ENCODE data around the gene GDAP1L1.

Gene GDAP1L1

DNA sequence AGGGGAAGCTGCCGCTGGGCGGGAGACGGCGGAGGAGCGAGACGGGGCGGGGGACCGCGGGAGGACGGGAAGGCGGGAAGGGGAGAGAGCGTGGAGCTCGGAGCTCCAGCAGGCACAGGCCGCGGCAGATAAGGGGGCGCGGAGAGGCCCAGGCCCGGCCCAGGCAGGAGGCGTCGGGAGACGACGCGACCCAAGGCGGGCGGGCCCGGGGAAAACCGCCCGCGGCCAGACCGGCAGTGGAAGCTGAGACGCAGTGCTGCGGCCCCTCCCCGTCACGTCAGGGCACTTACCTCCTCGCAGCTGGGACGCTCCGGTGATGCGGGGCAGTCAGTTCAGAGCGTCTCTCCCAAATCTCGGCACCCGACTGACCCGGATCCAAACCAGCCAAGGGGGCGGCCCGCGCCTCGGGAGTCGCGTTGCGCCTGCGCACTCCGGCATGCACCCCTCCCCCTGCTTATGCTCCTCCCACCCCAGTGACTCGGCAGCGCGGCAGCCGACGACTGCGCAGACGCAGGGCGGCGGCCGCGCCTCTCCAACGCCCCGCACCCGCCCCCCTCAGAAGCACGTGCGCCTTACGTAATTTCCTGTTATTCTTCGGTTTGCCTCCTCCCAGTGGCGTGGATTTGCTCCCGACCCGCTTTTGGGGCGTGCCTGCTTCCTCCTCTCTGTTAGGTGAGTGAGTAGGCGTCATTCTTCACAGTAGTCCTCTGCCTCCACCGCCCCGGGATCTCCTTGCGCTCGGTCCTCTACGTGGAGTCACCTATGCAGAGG, 36.5 kb upstream of the GDAP1L1 start, which contains the start of gene OSER1:
Gene OSER1 (minus strand): TSS at position 366 of the 771 bp plus-strand sequence. CDS start 3,814 bp downstream, outside the sequence.
- Histone ChIP-seq H3K4me3 (ENCODE audit: low read length) (peak within 1 kb of the TSS; percentile 69), H3K4me1 (ENCODE audit: insufficient read depth, low read length) (peaks cover 40% of the 10 kb centered on the region), H2AFZ (ENCODE audit: low read depth, low read length) (peak within 1 kb of the TSS; percentile 64), H3K27me3 (ENCODE audit: insufficient read depth, low read length) (no peaks in the 10 kb centered on the region), H3K36me3 (ENCODE audit: insufficient read depth, low read length) (peaks cover 6% of the 10 kb centered on the region), H3K9me3 (ENCODE audit: low read length) (no peaks in the 10 kb centered on the region)

DNA sequence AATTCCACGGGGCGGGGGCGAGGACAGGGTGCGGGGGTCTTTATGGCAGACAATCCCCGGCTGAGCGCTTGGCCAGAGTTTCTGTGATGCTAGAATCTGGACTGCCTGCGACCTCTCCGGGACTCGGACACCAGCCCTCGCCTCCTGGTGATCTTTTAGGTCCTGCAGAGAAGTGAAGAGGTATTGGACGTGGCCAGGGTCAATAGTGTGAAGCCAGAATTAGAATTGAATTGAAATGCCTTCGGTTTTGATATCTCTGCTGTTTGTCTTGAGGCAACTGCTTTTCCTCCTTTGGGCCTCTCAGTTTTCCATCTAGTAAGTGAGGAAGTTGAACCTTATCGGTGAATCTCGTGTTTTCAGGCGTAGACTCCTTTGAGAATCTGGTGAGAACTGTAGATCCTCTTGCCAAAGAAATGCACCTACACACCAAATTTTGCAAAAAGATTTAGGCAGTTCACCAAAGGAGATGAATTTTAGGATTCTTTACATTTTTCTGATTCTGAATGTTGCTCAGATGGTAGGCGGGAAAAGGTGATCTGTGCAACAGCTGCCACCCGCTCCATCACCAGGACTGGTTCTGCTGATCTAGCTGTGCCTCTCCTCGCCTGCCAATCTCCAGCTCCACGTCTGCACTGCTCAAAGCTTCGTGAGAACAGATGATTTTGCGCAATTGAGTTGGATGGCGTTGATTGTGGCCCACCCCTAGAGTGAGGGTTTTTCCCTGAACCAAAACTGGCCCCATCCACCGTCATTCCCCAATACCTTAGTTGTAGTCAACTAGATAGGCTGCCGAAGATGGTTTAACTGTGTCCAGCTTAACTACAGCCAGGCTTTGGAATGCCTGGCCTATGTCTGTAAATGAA, 35.7 kb upstream of the GDAP1L1 start:
- Histone ChIP-seq H2AFZ (ENCODE audit: low read depth, low read length) (peak overlapping the region; percentile 64), H3K36me3 (ENCODE audit: insufficient read depth, low read length) (peaks cover under 1% of the 10 kb centered on the region), H3K4me1 (ENCODE audit: insufficient read depth, low read length) (peaks cover 36% of the 10 kb centered on the region), H3K9me3 (ENCODE audit: low read length) (no peaks in the 10 kb centered on the region), H3K4me3 (ENCODE audit: low read length) (peak overlapping the region; percentile 69), H3K27me3 (ENCODE audit: insufficient read depth, low read length) (no peaks in the 10 kb centered on the region)

DNA sequence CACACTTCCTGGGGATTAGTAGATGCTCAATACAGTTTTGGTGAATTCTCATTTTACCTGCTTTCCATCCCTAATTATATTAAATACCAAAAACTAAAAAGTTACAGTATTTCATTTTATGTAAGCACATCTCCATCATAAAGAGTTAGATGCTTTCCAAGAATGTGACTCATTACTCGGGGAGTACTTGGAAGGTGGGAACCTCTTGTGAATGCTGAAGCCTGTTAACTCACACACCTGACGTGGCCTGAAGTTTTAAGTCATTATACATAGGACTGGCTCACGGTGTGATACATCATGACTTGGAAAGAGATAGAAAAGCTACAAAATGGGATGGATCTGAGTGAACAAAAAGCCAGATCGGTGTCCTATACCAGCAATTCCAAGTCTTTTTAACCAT, 34.3 kb upstream of the GDAP1L1 start:
- Histone ChIP-seq H3K27me3 (ENCODE audit: insufficient read depth, low read length) (no peaks in the 10 kb centered on the region), H3K4me1 (ENCODE audit: insufficient read depth, low read length) (peaks cover 23% of the 10 kb centered on the region), H3K9me3 (ENCODE audit: low read length) (no peaks in the 10 kb centered on the region), H3K36me3 (ENCODE audit: insufficient read depth, low read length) (no peaks in the 10 kb centered on the region), H2AFZ (ENCODE audit: low read depth, low read length) (no peak overlapping the region), H3K4me3 (ENCODE audit: low read length) (no peak overlapping the region)

DNA sequence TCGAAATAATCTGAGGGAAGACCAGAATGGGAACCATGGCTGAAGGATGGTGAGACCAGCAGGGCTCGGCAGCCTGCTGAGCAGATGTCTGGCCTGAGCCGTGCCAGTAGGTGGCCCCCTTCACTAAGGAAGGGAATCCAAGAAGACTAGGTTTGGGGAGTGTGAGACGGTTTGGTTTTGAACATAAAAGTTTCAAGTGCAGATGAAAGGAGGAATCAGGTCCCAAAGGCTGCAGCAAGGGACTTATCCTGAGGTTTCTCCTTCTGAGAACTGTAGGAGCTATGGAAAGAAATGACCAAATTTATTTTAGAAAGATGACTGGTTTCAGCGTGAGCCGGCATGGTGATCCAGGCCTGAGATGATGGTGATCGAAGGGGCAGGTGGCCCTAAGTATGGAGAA, 32.0 kb upstream of the GDAP1L1 start:
- H3K27me3 ChIP-seq (ENCODE audit: insufficient read depth, low read length): no peaks in the 10 kb centered on the region

DNA sequence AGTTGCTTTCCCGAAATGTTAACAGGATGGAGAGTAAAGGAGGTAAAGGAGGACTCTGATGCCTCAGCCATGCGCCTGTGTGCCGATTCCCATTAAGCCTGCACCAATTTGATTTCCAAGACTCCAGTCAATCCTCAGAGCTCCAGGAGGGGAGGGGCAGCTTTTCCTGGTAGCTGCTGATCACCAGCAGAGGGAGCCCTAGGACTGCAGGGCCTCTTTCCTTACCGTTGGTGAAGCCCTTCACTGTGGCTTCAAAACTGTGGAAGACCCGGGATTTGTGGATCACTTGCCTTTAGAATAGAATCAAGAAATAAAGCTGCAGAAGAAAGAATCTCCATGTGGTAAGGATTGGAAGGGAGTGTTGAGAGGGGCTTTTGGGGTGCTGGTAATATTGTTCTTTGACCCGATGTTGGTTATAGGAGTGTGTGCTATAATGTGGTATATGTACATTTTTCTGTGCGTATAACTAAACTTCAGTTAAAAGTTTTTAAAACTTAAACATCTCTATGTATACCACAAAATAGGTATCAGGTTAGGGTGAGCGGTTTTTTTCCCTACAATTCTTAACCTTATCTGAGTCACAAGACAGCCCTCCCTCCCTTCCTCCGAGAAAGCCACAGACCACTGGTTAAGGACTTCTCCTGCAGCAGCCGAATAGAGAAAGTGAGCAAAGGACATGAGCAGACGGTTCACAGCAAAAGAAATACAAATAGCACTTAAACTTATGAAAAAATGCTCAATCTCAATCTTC, 29.6 kb upstream of the GDAP1L1 start:
- Histone ChIP-seq H3K4me3 (ENCODE audit: low read length) (no peak overlapping the region), H3K27me3 (ENCODE audit: insufficient read depth, low read length) (no peaks in the 10 kb centered on the region), H3K4me1 (ENCODE audit: insufficient read depth, low read length) (no peaks in the 10 kb centered on the region), H3K9me3 (ENCODE audit: low read length) (no peaks in the 10 kb centered on the region), H3K36me3 (ENCODE audit: insufficient read depth, low read length) (no peaks in the 10 kb centered on the region), H2AFZ (ENCODE audit: low read depth, low read length) (no peak overlapping the region)

More for the DNA sequence above, 32.0 kb upstream of the GDAP1L1 start:
- Histone ChIP-seq H3K9me3 (ENCODE audit: low read length) (no peaks in the 10 kb centered on the region), H3K36me3 (ENCODE audit: insufficient read depth, low read length) (no peaks in the 10 kb centered on the region), H3K4me1 (ENCODE audit: insufficient read depth, low read length) (peaks cover 7% of the 10 kb centered on the region), H3K4me3 (ENCODE audit: low read length) (no peak overlapping the region), H2AFZ (ENCODE audit: low read depth, low read length) (no peak overlapping the region)

DNA sequence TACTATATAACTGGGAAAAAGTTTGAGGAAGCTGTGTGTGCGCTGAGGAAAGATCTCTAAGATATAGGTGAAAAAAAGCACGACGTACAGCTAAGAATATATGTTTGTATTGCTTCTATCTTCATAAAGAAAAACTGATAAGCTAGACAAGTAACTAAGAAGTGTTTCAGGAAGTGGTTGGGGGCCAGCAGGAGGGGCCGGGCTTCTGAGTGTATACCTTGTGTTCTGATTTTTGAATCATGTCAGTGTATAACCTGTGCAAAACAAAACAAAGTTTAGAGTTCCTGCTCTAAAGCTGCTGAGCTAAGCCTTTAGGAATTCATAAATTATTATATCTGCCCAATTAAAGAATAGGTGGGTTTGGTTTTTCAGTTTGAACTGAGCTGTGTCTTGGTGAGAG, 28.7 kb upstream of the GDAP1L1 start:
- no peaks in the 10 kb centered on the region for H3K9me3 ChIP-seq (ENCODE audit: low read length)
- no peaks in the 10 kb centered on the region for H3K27me3 ChIP-seq (ENCODE audit: insufficient read depth, low read length)
- H3K4me3 ChIP-seq (ENCODE audit: low read length): no peak overlapping the region
- H3K36me3 ChIP-seq (ENCODE audit: insufficient read depth, low read length): no peaks in the 10 kb centered on the region
- no peaks in the 10 kb centered on the region for H3K4me1 ChIP-seq (ENCODE audit: insufficient read depth, low read length)
- H2AFZ ChIP-seq (ENCODE audit: low read depth, low read length): no peak overlapping the region

DNA sequence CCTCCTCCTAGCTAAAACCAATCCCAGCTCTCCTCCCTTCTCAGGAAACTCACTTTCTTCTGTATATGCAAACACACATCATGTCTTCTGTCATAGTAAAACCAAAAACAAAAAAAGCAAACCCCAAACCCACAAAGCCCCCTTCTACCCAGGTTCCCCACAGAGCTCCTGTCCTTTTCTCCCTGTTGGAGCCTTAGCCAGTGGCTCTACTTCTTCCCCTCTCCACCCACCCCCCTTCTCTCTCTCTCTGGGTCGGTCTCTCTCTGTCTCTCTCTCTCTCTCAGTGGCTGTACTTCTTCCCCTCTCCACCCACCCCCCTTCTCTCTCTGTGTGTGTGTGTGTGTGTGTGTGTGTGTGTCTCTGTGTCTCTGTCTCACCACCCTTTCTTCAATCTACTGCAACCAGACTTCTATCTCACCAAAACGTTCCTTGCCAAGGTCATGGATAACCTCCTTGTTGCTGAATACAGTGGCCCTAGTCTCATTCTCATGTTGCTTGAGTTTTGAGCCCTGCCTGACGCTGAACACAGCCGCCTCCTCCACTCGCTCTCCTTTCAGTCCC, 27.9 kb upstream of the GDAP1L1 start:
- Histone ChIP-seq H3K4me3 (ENCODE audit: low read length) (no peak overlapping the region), H3K36me3 (ENCODE audit: insufficient read depth, low read length) (no peaks in the 10 kb centered on the region), H3K27me3 (ENCODE audit: insufficient read depth, low read length) (no peaks in the 10 kb centered on the region), H3K4me1 (ENCODE audit: insufficient read depth, low read length) (no peaks in the 10 kb centered on the region), H2AFZ (ENCODE audit: low read depth, low read length) (no peak overlapping the region), H3K9me3 (ENCODE audit: low read length) (no peaks in the 10 kb centered on the region)

DNA sequence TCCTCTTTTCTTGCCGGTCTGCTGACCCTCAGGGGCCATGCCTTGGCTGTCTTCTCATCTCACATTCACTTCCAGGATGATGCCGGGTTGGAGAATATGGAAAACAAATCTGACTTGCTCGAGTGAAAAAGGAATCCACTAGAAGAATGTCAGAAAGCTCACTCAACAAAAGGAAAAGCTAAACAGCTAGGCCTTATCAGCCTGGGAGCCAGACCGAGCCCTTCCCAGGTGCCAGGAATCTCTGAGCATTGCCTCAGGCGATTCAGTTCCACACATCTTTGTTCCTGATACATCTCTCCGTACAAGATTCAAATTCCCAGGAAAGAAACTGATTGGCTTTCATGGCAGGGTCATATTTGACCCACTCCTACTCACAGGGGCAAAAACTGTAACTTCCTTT, 27.3 kb upstream of the GDAP1L1 start:
- H3K27me3 ChIP-seq (ENCODE audit: insufficient read depth, low read length): no peaks in the 10 kb centered on the region
- no peaks in the 10 kb centered on the region for H3K36me3 ChIP-seq (ENCODE audit: insufficient read depth, low read length)
- H2AFZ ChIP-seq (ENCODE audit: low read depth, low read length): no peak overlapping the region
- H3K9me3 ChIP-seq (ENCODE audit: low read length): no peaks in the 10 kb centered on the region
- H3K4me1 ChIP-seq (ENCODE audit: insufficient read depth, low read length): no peaks in the 10 kb centered on the region
- H3K4me3 ChIP-seq (ENCODE audit: low read length): no peak overlapping the region

DNA sequence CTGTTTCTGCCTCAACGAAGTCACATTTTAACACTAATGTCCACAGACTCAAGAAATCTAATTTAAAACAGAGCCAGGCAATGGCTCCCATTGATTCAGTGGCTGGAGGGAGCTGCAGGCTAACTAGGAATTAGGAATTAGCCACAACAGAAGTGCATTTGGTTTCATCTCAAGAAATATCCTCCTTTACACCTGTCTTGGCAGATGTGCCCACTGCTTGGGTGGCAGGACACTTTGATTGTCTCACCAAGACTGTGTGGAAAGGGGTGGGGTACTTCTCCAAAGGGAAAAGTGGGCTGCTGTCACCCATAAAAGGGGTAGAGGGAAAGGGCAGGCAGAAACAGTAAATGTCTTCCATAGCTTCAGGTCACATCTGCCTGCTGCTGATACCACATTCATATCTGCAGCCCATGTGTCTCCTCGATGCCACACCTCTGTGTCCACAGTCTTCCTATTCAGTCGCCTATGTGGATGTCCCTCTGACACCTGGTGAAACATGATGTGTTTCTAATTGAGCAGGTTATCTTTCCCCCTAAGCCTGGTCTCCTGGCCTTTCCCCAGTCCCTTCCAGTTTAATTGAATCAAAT, 25.6 kb upstream of the GDAP1L1 start:
- H3K27me3 ChIP-seq (ENCODE audit: insufficient read depth, low read length): no peaks in the 10 kb centered on the region
- H3K9me3 ChIP-seq (ENCODE audit: low read length): no peaks in the 10 kb centered on the region
- no peaks in the 10 kb centered on the region for H3K4me1 ChIP-seq (ENCODE audit: insufficient read depth, low read length)
- H3K36me3 ChIP-seq (ENCODE audit: insufficient read depth, low read length): no peaks in the 10 kb centered on the region
- no peak overlapping the region for H3K4me3 ChIP-seq (ENCODE audit: low read length)
- no peak overlapping the region for H2AFZ ChIP-seq (ENCODE audit: low read depth, low read length)

DNA sequence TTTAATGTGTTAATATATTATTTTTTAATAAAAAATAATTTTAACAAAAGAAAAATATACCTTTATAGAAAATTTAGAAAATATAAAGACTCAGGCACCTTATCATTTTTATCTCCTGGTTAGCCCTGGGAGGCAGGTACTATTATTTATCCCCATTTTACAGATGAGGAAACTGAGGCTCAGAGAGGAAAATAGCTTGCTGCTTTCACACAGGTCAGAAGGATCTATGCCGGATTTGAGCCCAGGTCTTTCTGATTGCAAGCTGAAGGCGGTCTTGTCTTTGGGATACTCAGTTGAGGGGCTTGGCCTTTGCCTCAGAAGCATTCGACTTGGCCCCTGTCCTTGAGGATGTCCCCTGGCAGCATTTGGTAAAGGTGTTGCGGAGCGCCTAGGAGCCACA, 25.1 kb upstream of the GDAP1L1 start:
- H2AFZ ChIP-seq (ENCODE audit: low read depth, low read length): no peak overlapping the region
- H3K27me3 ChIP-seq (ENCODE audit: insufficient read depth, low read length): no peaks in the 10 kb centered on the region
- no peaks in the 10 kb centered on the region for H3K4me1 ChIP-seq (ENCODE audit: insufficient read depth, low read length)
- no peaks in the 10 kb centered on the region for H3K36me3 ChIP-seq (ENCODE audit: insufficient read depth, low read length)
- no peaks in the 10 kb centered on the region for H3K9me3 ChIP-seq (ENCODE audit: low read length)
- H3K4me3 ChIP-seq (ENCODE audit: low read length): no peak overlapping the region

DNA sequence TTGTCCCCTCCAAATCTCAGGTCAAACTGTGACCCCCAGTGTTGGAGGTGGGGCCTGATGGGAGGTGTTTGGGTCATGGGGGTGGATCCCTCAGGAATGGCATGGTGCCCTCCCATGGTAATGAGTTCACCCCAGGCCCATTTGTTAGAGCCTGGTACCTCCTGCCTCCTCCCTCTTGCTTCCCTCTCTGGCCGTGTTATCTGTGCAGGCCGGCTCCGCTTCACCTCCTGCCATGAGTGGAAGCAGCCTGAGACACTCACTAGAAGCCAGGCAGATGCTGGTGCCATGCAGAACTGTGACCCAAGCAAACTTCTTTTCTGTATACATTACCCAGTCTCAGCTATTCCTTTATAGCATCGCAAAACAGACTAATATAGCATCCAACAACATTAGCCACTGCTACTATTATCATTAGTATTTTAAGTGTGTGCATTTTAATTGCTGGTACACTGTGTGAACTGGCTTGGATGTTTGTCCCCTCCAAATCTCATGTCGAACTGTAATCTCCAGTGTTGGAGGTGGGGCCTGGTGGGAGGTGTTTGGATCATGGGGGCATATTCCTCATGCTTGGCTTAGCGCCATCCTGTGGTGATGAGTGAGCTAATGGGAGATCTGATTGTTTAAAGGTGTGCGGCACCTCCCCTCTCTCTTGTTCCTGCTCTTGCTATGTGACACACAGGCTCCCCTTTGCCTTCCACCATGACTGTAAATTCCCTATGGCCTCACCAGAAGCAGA, 24.3 kb upstream of the GDAP1L1 start:
- H3K4me1 ChIP-seq (ENCODE audit: insufficient read depth, low read length): no peaks in the 10 kb centered on the region
- no peaks in the 10 kb centered on the region for H3K36me3 ChIP-seq (ENCODE audit: insufficient read depth, low read length)

DNA sequence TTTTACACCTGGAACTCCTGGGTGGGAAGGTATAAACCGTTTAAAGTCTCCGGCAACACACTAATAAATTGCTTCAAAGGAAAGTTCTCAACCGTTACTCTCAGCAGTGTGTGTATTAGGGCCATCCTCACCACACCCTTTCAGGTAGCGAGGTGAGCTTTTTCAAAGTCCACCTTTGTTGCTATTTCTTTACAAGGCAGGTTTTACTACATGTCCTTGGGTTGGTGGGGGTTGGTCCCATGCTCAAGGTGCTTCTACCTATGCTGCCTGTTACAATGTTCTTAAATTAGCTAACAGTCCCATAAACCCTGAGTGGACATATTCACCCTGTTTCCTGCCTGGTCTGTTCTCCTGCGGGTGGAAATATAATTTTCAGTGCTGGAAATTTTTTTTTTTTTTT, 23.4 kb upstream of the GDAP1L1 start:
- Histone ChIP-seq H2AFZ (ENCODE audit: low read depth, low read length) (no peak overlapping the region), H3K4me3 (ENCODE audit: low read length) (no peak overlapping the region), H3K27me3 (ENCODE audit: insufficient read depth, low read length) (no peaks in the 10 kb centered on the region), H3K4me1 (ENCODE audit: insufficient read depth, low read length) (no peaks in the 10 kb centered on the region), H3K36me3 (ENCODE audit: insufficient read depth, low read length) (no peaks in the 10 kb centered on the region), H3K9me3 (ENCODE audit: low read length) (no peaks in the 10 kb centered on the region)

More for the DNA sequence above, 24.3 kb upstream of the GDAP1L1 start:
- no peaks in the 10 kb centered on the region for H3K9me3 ChIP-seq (ENCODE audit: low read length)
- H2AFZ ChIP-seq (ENCODE audit: low read depth, low read length): no peak overlapping the region
- H3K27me3 ChIP-seq (ENCODE audit: insufficient read depth, low read length): no peaks in the 10 kb centered on the region
- H3K4me3 ChIP-seq (ENCODE audit: low read length): no peak overlapping the region
